IMR-90 (cell line): ENCODE data around the gene OR5B3. TPM values are rescaled to one million over a fixed set of nuclear protein-coding genes. Genes with fewer than 3 reads are reported as not detected.

Experiments
- ATAC-seq: fragments of 200-7000 bp; cut with Tn5 transposase; 2 replicates; pipeline ENCODE4 v1.9.1; 2020; ENCODE audit warnings: low read depth, mild to moderate bottlenecking, moderate library complexity
- BruUV-seq: library from RNA; stranded (reverse); fragments of 400-500 nt; replicated peaks from 2 replicates; lab custom pipeline; 2021; lab: Mats Ljungman, UMichigan
- CTCF ChIA-PET: fragments of 300-600 bp; formaldehyde crosslinking; extraction: SDS; loops from one replicate; lab custom pipeline; 2021; ENCODE audit warnings: antibody characterized with exemption; lab: Yijun Ruan, JAX
- POLR2A ChIA-PET: fragments of 300-600 bp; sonication (Branson Sonifier 250); formaldehyde crosslinking; loops from one replicate; lab custom pipeline; 2022; ENCODE audit warnings: antibody characterized with exemption; ENCODE audit not compliant: unreplicated experiment; lab: Charles Lee
- DNase-seq: peaks from one replicate; pipeline ENCODE4 v3.0.0; 2013
- H2AFZ ChIP-seq: replicated peaks from 2 replicates; pipeline ENCODE3; 2013; ENCODE audit warnings: low read length, mild to moderate bottlenecking; ENCODE audit not compliant: poor library complexity
- H2AK5ac ChIP-seq: 2 replicates; pipeline ENCODE4 v1.6.1; 2013; ENCODE audit warnings: low read depth, low read length, inconsistent platforms
- H2AK9ac ChIP-seq: replicated peaks from 2 replicates; pipeline ENCODE3; 2013; ENCODE audit warnings: mild to moderate bottlenecking, low read depth, low read length, moderate library complexity; ENCODE audit not compliant: poor library complexity
- H2BK120ac ChIP-seq: 2 replicates; pipeline ENCODE4 v1.6.1; 2013; ENCODE audit warnings: low read depth, low read length, inconsistent platforms
- H2BK15ac ChIP-seq: 3 replicates; pipeline ENCODE4 v1.6.1; 2013; ENCODE audit warnings: low read depth, low read length, inconsistent platforms
- H2BK20ac ChIP-seq: 2 replicates; pipeline ENCODE4 v1.6.1; 2013; ENCODE audit warnings: low read depth, mild to moderate bottlenecking, inconsistent platforms, low read length, moderate library complexity
- H2BK5ac ChIP-seq: 2 replicates; pipeline ENCODE4 v1.6.1; 2013; ENCODE audit warnings: mild to moderate bottlenecking, low read depth, low read length, inconsistent platforms; ENCODE audit not compliant: poor library complexity, severe bottlenecking
- H3K14ac ChIP-seq: replicated peaks from 2 replicates; pipeline ENCODE4 v1.6.1; 2013; ENCODE audit warnings: low read depth, low read length, inconsistent platforms
- H3K18ac ChIP-seq: 2 replicates; pipeline ENCODE4 v1.6.1; 2013; ENCODE audit warnings: low read depth, low read length, control low read depth
- H3K23ac ChIP-seq: 2 replicates; pipeline ENCODE4 v1.6.1; 2013; ENCODE audit warnings: low read depth, low read length, inconsistent platforms
- H3K27ac ChIP-seq: 2 replicates; pipeline ENCODE4 v1.5.1; 2013; ENCODE audit warnings: mild to moderate bottlenecking, control low read depth, low read length; ENCODE audit not compliant: insufficient read depth
- H3K27me3 ChIP-seq: 2 replicates; pipeline ENCODE4 v1.6.1; 2013; ENCODE audit warnings: low read length; ENCODE audit not compliant: control insufficient read depth, insufficient read depth
- H3K36me3 ChIP-seq: 2 replicates; pipeline ENCODE4 v1.6.1; 2013; ENCODE audit warnings: low read length, mixed read lengths; ENCODE audit not compliant: control insufficient read depth, insufficient read depth
- H3K4ac ChIP-seq: 2 replicates; pipeline ENCODE4 v1.6.1; 2013; ENCODE audit warnings: low read depth, low read length, inconsistent platforms
- H3K4me1 ChIP-seq: 2 replicates; pipeline ENCODE4 v1.6.1; 2013; ENCODE audit warnings: low read length, mixed read lengths; ENCODE audit not compliant: control insufficient read depth, insufficient read depth
- H3K4me2 ChIP-seq: 2 replicates; pipeline ENCODE4 v1.6.1; 2013; ENCODE audit warnings: low read depth, mild to moderate bottlenecking, control low read depth, low read length, moderate library complexity
- H3K4me3 ChIP-seq: 2 replicates; pipeline ENCODE4 v1.5.1; 2013; ENCODE audit warnings: low read depth, mild to moderate bottlenecking, control low read depth, low read length, moderate library complexity; ENCODE audit not compliant: insufficient read depth
- H3K56ac ChIP-seq: 2 replicates; pipeline ENCODE4 v1.6.1; 2013; ENCODE audit warnings: low read length, inconsistent platforms; ENCODE audit not compliant: insufficient read depth; ENCODE audit errors: extremely low read depth
- H3K79me1 ChIP-seq, 2 experiments: 2 replicates each; pipeline ENCODE4 v1.6.1; 2013; ENCODE audit warnings: low read length in 2 of 2, inconsistent platforms in 1 of 2, low read depth in 1 of 2
- H3K9ac ChIP-seq: 2 replicates; pipeline ENCODE4 v1.6.1; 2013; ENCODE audit warnings: low read depth, low read length, control low read depth
- H3K9me1 ChIP-seq: 2 replicates; pipeline ENCODE4 v1.6.1; 2013; ENCODE audit warnings: low read length, inconsistent platforms; ENCODE audit not compliant: insufficient read depth
- H3K9me3 ChIP-seq: 2 replicates; pipeline ENCODE4 v1.6.1; 2013; ENCODE audit warnings: low read length; ENCODE audit not compliant: control insufficient read depth, insufficient read depth
- H4K20me1 ChIP-seq: 2 replicates; pipeline ENCODE4 v1.6.1; 2013; ENCODE audit warnings: low read length, inconsistent platforms; ENCODE audit not compliant: insufficient read depth
- H4K5ac ChIP-seq: 2 replicates; pipeline ENCODE4 v1.6.1; 2013; ENCODE audit warnings: mild to moderate bottlenecking, low read depth, low read length, control low read depth
- H4K8ac ChIP-seq, 2 experiments: 2 replicates each; pipeline ENCODE4 v1.6.1; 2013; ENCODE audit warnings: low read depth in 2 of 2, low read length in 2 of 2, control low read depth in 1 of 2, inconsistent platforms in 1 of 2
- H4K91ac ChIP-seq: 2 replicates; pipeline ENCODE4 v1.6.1; 2013; ENCODE audit warnings: low read depth, low read length, inconsistent platforms; ENCODE audit not compliant: insufficient read depth
- CEBPB ChIP-seq: IDR thresholded peaks from 2 replicates; pipeline ENCODE4 v1.6.1; 2012; ENCODE audit warnings: low read depth, low read length, improper control_type of control experiment
- NFE2L2 ChIP-seq: fragments of 150-350 bp; IDR thresholded peaks from 2 replicates; pipeline ENCODE4 v1.6.1; 2016; ENCODE audit warnings: low read depth, mild to moderate bottlenecking, low read length
- WGBS, 2 experiments: methylation state at CpG; one replicate each; pipeline versions ENCODE4 v1.1.5 to v1.1.7; 2013; ENCODE audit warnings: missing lambda C conversion rate in 2 of 2; ENCODE audit not compliant: insufficient read length in 1 of 2; ENCODE audit errors: extremely low coverage in 2 of 2; 5-methylcytosine and 5-hydroxymethylcytosine counted together
- dilution Hi-C: fragments of 300-500 bp; cut with HindIII; formaldehyde crosslinking; loops from one replicate; pipeline ENCODE4 v1.14.3; 2018; ENCODE audit warnings: low sequenced_read_pairs; ENCODE audit not compliant: unreplicated experiment
- in situ Hi-C: fragments of 300-500 bp; cut with MboI; formaldehyde crosslinking; loops from 3 replicates; pipeline ENCODE4 v1.14.3; 2019; ENCODE audit warnings: low sequenced_read_pairs, inconsistent platforms, mixed read lengths
- intact Hi-C: fragments of 100-400 bp; cut with micrococcal nuclease; formaldehyde crosslinking; loops from 2 replicates; pipeline ENCODE4 v1.10.0; 2022
- polyA plus RNA-seq, 3 experiments: library from polyadenylated mRNA; depleted of rRNA; stranded (reverse); fragments of >200 nt; gene quantifications; 2 replicates each; pipeline ENCODE4 v1.2.3, GENCODE V29; 2012; ENCODE audit warnings: low replicate concordance in 1 of 3
- total RNA-seq: library from RNA; depleted of rRNA; stranded (reverse); fragments of >200 nt; gene quantifications from 2 replicates; pipeline ENCODE4 v1.2.3, GENCODE V29; 2012

Gene OR5B3
- total and polyA plus RNA-seq, 2 of the 4 experiments (the other 2 are of a cell fraction) = not detected

GRCh38 chr11:58446294-58446693 is 39.6 kb upstream of the OR5B3 start:
- dilution Hi-C loops = no loop called here

More at GRCh38 chr11:58446294-58446693, 39.6 kb upstream of the OR5B3 start:
- intact Hi-C loops = no loop called here
- no TSS peak for BruUV-seq
- Histone ChIP-seq H2AK5ac (no peak overlapping the region), H4K20me1 (no peaks in the 10 kb centered on the region), H3K4me3 (no peak overlapping the region), H3K79me1 (no peaks in the 10 kb centered on the region), H4K5ac (no peak overlapping the region), H3K27me3 (no peaks in the 10 kb centered on the region), H3K56ac (no peak overlapping the region), H3K9me3 (peaks cover 8% of the 10 kb centered on the region), H3K9me1 (no peaks in the 10 kb centered on the region), H3K14ac (no peak overlapping the region), H2AK9ac (no peak overlapping the region), H3K27ac (no peak overlapping the region), H3K4ac (no peak overlapping the region), H3K36me3 (no peaks in the 10 kb centered on the region), H3K4me2 (no peak overlapping the region), H3K9ac (no peak overlapping the region), H4K8ac (no peak overlapping the region), H3K23ac (no peak overlapping the region), H4K91ac (no peak overlapping the region), H2AFZ (peak overlapping the region; percentile 61), H2BK15ac (no peak overlapping the region), H2BK20ac (no peak overlapping the region), H3K18ac (no peak overlapping the region), H2BK120ac (no peak overlapping the region), H2BK5ac (no peak overlapping the region), H3K4me1 (no peaks in the 10 kb centered on the region)
- TF ChIP-seq CEBPB = no peak
- peak; percentile 56; the same call in 1 of the 2 replicates for TF ChIP-seq NFE2L2
- no peak for ATAC-seq
- in situ Hi-C loops = no loop called here
- no CpG with 5 or more reads among the region's 6 CpGs for WGBS, 2 experiments
- POLR2A ChIA-PET = no interaction called here
- DNase-seq = no peak
- CTCF ChIA-PET = interaction anchor here (0.6 kb wide), 1 partner anchor 26 kb away, joined by 4 read pairs; no protein-coding TSS in a partner anchor
